HG02798 (cell line): ENCODE measurements around the gene DNAJB6.

Source experiments
- ATAC-seq: cut with Tn5 transposase; IDR thresholded peaks from one replicate; pipeline ENCODE4 v1.9.1; 2021; ENCODE audit warnings: mild to moderate bottlenecking; ENCODE audit not compliant: unreplicated experiment, poor library complexity

The DNAJB6 gene

GRCh38 chr7:157406971-157407370 is 70.2 kb downstream of the DNAJB6 start:
- ATAC-seq = no peak

GRCh38 chr7:157407512-157408257 is 70.9 kb downstream of the DNAJB6 start:
- no peak for ATAC-seq

GRCh38 chr7:157408258-157409101 is 71.7 kb downstream of the DNAJB6 start:
- no peak for ATAC-seq

DNA sequence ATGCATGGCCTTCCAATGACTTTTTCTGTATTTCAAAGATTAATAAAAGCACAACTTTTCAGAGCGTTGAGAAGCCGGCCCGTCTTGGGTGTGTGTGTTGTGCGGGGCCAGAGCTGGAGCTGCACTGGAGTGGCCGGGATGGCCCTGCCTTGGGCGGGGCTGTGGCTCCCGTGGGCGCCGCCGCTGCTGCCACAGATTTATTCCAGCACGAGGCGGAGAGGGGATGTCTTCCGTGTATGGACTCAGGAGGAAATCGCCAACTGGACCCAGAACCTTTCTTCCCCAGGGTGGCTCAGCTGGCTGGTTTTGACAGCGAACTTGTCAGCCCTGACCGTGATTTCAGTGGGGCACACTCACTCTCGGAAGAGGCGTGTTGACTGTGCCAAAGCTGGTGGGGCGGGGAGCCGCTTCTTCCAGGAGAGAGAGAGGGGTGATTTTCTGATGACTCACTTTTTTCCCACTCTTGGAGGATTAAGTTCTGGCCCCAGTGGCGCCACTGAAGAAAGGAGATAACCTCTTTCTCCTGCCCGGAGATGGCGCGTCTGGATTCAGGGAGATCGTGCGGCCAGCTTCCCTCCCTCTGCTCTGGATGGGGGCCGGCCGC is 72.4 kb downstream of the DNAJB6 start:
- ATAC-seq = no peak

- no peak for ATAC-seq
Measured at GRCh38 chr7:157409753-157410727, 73.2 kb downstream of the DNAJB6 start.

DNA sequence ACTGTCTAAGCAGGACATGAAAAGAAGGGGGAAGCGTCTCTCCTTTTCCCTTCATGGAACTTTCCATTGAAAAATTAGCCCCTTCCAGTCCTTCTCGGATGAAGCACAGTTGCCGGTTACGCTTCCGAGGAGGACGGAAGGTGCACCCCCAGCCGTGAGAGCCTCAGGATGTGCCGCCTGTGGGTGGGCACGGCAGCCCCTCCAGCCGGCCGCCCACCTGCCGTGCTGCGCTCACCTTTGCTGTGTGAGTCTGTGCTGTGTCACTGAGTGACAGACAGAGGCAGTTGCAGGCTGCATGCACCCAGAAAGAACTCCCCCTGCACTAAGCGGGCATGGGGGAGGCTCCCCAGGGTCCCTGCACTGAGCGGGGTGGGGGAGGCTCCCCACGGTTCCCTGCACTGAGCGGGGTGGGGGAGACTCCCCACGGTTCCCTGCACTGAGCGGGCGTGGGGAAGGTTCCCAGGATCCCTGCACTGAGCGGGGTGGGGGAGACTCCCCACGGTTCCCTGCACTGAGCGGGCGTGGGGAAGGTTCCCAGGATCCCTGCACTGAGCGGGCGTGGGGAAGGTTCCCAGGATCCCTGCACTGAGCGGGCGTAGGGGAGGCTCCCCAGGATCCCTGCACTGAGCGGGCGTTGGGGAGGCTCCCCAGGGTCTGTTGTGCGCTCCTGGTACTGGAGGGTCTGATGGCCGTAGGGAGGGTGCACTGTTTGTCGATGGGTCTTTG is 74.2 kb downstream of the DNAJB6 start:
- no peak for ATAC-seq

DNA sequence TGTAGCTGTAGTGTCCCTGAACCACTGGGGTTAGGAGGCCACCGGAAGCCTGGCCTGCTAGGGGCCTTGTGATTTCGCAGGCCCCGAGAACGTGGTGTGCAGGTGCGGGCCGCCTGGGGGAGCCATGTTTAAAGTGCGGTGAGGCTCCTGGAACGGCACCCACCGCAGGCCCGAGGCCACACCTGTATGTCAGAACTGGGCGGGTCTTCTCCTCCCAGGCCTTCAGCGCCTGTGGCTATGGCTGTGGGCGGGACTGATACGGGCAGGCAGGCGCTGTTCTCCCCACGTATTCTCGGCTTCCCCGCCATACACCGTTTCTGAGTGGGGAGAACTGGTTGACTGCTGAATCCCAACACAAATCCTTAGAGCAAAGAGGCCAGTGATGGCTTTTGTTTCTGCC is 74.8 kb downstream of the DNAJB6 start:
- no peak for ATAC-seq

DNA sequence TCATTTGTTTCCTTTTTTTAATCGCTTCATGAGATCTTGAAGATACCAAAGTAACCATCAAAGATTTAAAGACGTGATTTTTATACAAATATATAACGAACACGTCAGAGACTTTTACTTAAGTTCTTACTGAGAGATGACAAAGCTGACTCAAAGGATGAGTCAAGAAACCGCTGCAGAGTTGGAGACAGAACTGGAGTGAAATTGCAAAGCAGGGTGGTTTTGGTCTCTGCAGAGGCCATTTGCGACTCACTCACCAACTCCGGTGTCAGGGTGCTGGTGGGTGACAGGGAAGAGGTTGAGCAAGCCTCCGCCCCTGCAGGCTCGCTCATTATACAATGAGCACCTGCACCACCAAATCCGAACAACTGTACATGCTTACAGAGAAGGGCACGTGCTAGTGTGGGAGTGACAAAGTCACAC is 75.2 kb downstream of the DNAJB6 start:
- ATAC-seq = no peak

DNA sequence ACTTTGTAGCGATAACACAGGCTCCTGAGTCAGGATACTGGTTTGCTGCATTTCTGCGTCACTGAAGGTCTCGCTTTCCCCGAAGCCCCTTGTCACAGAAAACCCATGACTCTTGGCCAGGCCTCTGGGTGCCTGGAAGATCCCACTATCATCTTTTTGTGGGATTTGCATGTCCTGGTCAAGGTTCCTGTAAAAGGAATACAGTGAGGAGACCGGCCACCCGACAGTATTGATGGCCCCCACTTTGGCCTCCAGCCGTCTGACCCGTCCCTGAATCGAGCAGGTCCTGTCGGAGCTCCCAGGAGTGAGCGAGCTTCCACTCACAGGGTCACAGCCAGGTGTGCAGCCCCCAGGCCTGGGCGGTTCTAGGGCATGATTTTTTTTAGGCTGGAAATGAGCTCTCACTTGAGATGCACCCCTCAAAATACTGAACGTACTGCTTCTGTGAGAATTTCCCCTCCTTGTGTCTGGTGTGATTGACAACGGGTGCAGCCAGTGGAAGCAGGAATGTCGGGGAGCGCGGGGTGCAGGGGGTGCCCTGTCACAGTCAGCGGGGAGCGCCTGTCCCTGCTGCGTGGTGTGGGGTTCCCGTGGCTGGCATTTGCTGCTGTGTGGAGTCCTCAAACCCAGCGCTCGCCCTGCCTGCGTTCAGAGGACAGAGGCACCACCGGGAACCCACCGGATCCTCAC is 75.8 kb downstream of the DNAJB6 start:
- ATAC-seq = no peak

DNA sequence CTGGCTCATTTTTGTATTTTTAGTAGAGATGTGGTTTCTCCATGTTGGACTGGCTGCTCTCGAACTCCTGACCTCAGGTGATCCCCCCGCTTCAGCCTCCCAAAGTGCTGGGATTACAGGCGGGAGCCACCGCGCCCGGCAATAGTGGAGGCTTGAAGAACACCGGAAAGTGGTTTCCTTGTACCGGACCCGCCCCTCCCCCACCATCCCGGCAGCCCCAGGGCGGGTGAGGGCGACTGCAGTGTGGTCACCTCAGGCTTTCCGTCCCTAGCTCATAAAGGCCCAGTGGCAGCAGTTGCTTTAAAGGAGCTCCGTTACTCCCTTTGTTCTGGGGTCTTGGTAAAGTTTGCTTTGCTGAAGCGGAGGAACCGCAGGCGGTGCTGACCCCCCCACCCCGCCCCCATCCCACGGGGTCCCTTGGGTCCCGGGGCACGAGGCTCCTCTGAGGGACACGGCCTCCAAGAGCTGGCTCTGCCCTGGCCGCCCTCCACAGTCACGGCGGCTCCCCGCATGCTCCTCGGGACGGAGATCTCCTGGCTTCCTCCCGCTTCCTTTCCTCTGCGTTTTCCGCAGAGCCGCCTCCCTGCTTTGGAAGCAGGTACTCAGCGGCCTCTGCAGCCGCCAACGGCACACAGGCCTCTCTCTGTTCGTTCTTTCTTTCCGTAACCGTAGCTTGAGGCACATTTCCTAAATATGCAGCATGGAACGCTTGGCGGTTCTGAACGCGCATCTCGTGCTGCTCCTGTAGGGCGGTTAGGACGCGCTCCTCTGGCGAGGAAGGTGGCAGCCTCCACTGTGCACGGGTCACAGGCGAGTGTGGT is 77.3 kb downstream of the DNAJB6 start:
- ATAC-seq = no peak

DNA sequence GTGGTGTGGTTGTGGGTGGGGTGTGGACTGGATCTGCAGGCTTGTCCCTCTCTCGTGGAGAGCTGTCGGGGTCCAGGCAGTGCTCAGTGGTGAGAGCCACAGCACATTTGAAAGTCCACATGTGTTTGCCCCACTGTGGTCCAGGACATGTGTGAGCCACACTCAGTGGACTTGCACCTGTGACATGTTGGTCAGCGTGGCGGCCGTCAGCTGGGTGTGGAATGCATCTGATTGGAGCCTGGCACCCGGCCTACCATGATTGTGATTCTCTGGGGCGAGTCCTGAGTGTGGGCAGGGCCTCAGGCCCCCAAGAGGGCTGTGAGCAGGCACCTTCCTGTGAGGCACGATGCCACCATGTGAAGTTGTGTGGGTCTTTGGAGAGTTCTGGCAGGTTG is 77.9 kb downstream of the DNAJB6 start:
- ATAC-seq = no peak

DNA sequence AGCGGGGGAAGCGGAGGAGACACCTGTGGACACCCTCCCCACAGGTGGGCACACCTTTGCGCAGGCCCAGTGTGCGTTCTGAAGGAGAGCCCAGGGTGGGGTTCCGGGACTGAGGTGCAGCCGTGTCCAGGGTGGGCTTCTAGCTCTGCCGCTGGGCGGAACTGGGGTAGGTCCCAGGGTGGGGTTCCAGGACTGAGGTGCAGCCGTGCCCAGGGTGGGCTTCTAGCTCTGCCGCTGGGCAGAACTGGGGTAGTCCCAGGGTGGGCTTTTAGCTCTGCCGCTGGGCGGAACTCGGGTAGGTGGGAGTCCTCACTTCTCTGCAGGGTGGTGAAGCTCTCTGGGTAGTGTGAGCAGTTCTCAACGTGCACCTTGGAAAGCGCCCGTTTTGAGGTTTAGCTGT is 78.7 kb downstream of the DNAJB6 start:
- ATAC-seq = no peak

- no peak for ATAC-seq
Measured at GRCh38 chr7:157416011-157416410, 79.2 kb downstream of the DNAJB6 start.

DNA sequence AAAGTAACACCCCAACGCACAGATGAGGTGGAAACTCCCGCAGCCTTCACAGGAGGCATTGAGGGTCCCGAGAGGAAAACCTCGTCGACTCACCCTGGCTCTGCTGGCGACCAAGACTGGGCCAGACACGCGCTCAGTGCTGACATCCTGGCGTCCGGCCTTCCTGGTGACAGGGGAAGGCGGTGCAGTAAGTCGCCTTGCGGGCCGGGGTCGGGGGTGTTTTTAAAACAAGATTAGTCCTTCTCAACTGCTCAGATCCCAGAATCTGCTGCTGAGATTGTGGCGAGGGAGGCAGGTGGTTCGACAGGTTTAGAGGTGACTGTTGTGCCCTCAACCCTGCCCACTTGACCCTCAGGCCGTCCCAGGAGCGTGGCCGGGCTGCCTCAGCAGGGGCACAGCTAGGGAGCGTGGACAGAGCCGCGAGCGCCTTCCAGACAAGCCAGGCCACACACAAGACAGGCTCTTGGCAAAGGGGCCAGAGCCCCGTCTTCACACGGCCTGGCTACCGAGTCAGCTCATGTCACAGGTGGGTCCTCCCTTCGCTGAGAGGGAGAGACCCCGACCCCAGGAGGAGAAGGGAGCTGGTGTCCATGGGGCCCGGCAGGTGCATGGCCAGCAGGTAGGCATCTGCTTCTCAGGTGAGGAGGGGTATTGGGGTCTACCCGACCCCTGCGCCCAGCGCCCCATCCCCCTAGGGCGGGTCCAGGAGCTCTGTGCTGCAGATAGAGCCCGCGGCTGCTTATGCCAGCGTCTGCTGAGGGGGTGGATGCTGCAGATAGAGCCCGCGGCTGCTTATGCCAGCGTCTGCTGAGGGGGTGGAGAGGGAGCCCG is 81.6 kb downstream of the DNAJB6 start:
- ATAC-seq = no peak

DNA sequence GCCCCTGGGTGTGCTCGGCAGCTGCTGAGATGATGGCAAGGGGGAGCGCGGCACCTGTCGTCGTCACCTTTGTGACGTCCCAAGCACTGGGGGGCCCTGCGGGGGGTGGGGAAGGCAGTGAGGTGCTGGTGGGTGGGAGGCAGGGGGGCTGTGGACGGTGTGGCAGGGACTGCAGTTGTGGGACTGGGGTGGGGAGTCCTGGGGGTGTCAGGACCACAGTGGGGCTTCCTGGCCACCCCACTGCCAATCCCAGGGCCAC is 82.2 kb downstream of the DNAJB6 start:
- no peak for ATAC-seq

DNA sequence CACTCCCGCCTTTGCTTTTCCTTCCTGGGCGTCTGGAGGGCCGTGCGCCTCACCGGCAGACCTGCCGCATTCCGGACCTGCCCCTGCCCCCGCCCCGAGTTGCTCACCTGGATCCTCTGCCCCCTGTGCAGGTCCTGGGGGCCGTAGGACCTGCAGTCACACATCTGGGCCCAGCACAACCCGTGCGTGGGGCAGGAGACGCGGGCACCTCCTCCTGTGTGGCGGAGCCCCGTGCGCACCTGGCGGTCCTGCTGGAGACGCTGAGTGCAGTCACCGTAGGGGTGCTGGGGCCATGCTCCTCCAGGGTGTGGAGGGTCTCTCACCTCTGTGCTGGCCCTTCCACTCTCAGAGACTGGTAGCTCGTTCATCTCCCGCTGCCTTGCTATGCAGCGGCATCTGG is 85.5 kb downstream of the DNAJB6 start:
- no peak for ATAC-seq

GRCh38 chr7:157423348-157423747 is 86.5 kb downstream of the DNAJB6 start:
- ATAC-seq = no peak
